K562 (cell line): Measurements from ENCODE around the gene NME7. TPM values are rescaled to one million over a fixed set of nuclear protein-coding genes. Genes with fewer than 3 reads are reported as not detected.

ENCODE experiments used
- ATAC-seq: fragments of 200-7000 bp; cut with Tn5 transposase; 3 replicates; pipeline ENCODE4 v1.9.1; 2020; ENCODE audit warnings: moderate library complexity
- BruUV-seq: library from RNA; stranded (reverse); fragments of 400-500 nt; replicated peaks from 2 replicates; lab custom pipeline; 2021; lab: Mats Ljungman, UMichigan
- CTCF ChIA-PET: fragments of 300-600 bp; formaldehyde crosslinking; extraction: SDS; loops from one replicate; lab custom pipeline; 2021; ENCODE audit warnings: low intra/inter-chr PET ratio; lab: Yijun Ruan, JAX
- POLR2A ChIA-PET: fragments of 300-600, 350-650 bp; sonication (Branson Sonifier 250); formaldehyde crosslinking; extraction: SDS; loops from one replicate; lab custom pipeline; 2021; ENCODE audit warnings: antibody characterized with exemption, inconsistent platforms; lab: Yijun Ruan, JAX
- DNase-seq, 4 experiments: peaks; one replicate each; pipeline versions ENCODE4 v3.0.0 to v3.0.0-alpha.2; 2011 to 2018; ENCODE audit warnings: low spot score in 3 of 4, mixed read lengths in 3 of 4; ENCODE audit errors: extremely low read depth in 1 of 4
- FAIRE-seq: peaks from 2 replicates; lab custom pipeline; 2011; peaks lifted over from hg19 to GRCh38; lab: Jason Lieb, UNC
- H2AFZ ChIP-seq: 2 replicates; pipeline ENCODE4 v1.6.0; 2011; ENCODE audit warnings: low read depth, low read length, control low read depth, inconsistent platforms
- H3K27ac ChIP-seq: fragments of 200-600 bp; 3 replicates; pipeline ENCODE4 v1.8.0; 2011; ENCODE audit warnings: low read depth, mild to moderate bottlenecking, control low read depth, inconsistent platforms, low read length, moderate library complexity, mixed read lengths; ENCODE audit errors: extremely low read depth
- H3K27me3 ChIP-seq, 2 experiments: fragments of 300-600 bp in 1 of 2; 2 replicates in 1 of 2; 3 replicates in 1 of 2; pipeline versions ENCODE4 v1.6.0 to v1.8.0; 2011; ENCODE audit warnings: inconsistent platforms in 2 of 2, low read length in 2 of 2, mild to moderate bottlenecking in 1 of 2, mixed read lengths in 1 of 2, moderate library complexity in 1 of 2; ENCODE audit not compliant: control insufficient read depth in 2 of 2, insufficient read depth in 2 of 2
- H3K36me3 ChIP-seq: fragments of 300-600 bp; 3 replicates; pipeline ENCODE4 v1.8.0; 2011; ENCODE audit warnings: mild to moderate bottlenecking, low read length, inconsistent platforms; ENCODE audit not compliant: control insufficient read depth, insufficient read depth
- H3K4me1 ChIP-seq, 2 experiments: fragments of 200-600 bp in 1 of 2; replicated peaks in 1 of 2; 2 replicates in 1 of 2; 3 replicates in 1 of 2; pipeline versions ENCODE4 v1.5.1 to v1.8.0; 2011; ENCODE audit warnings: inconsistent platforms in 2 of 2, low read length in 2 of 2, mild to moderate bottlenecking in 1 of 2, mixed read lengths in 1 of 2, moderate library complexity in 1 of 2; ENCODE audit not compliant: control insufficient read depth in 2 of 2, insufficient read depth in 2 of 2
- H3K4me2 ChIP-seq: 2 replicates; pipeline ENCODE4 v1.6.1; 2011; ENCODE audit warnings: low read length, control low read depth, inconsistent platforms, mixed read lengths; ENCODE audit not compliant: insufficient read depth
- H3K4me3 ChIP-seq: fragments of 200-600 bp; sonication (generic), shearing (Covaris generic); 2 replicates; pipeline ENCODE4 v1.5.1; 2016; ENCODE audit warnings: control low read depth, inconsistent platforms
- H3K79me2 ChIP-seq: fragments of 200-600 bp; 3 replicates; pipeline ENCODE4 v1.8.0; 2011; ENCODE audit warnings: low read length, inconsistent platforms; ENCODE audit not compliant: control insufficient read depth, insufficient read depth
- H3K9ac ChIP-seq, 2 experiments: 2 replicates each; pipeline versions ENCODE4 v1.6.0 to v1.6.1; 2011; ENCODE audit warnings: low read depth in 2 of 2, low read length in 2 of 2, control low read depth in 1 of 2, inconsistent platforms in 1 of 2, mild to moderate bottlenecking in 1 of 2, mixed read lengths in 1 of 2; ENCODE audit not compliant: insufficient read depth in 1 of 2
- H3K9me1 ChIP-seq: one replicate; pipeline ENCODE4 v1.6.0; 2011; ENCODE audit warnings: inconsistent platforms, mild to moderate bottlenecking, low read length, moderate library complexity; ENCODE audit not compliant: control insufficient read depth, insufficient read depth
- H3K9me3 ChIP-seq: replicated peaks from 2 replicates; pipeline ENCODE4 v1.5.1; 2011; ENCODE audit warnings: low read depth, low read length, inconsistent platforms; ENCODE audit not compliant: control insufficient read depth, insufficient read depth
- H4K20me1 ChIP-seq: replicated peaks from 2 replicates; pipeline ENCODE4 v1.6.1; 2011; ENCODE audit warnings: low read length, inconsistent platforms, mixed read lengths; ENCODE audit not compliant: control insufficient read depth, insufficient read depth
- SMAD3 ChIP-seq: fragments of 450-650 bp; formaldehyde crosslinking; conservative IDR thresholded peaks from 2 replicates; pipeline ENCODE4 v1.4.0; 2020; ENCODE audit warnings: mild to moderate bottlenecking
- SP2 ChIP-seq: IDR thresholded peaks from 2 replicates; pipeline ENCODE4 v1.6.1; 2011; ENCODE audit warnings: mild to moderate bottlenecking, low read depth, low read length, moderate library complexity; ENCODE audit not compliant: poor library complexity, severe bottlenecking; ENCODE audit errors: extremely low read depth
- YY1 ChIP-seq, 3 experiments: IDR thresholded peaks; 2 replicates each; pipeline ENCODE4 v1.6.1; 2011; ENCODE audit warnings: low read length in 2 of 3, mild to moderate bottlenecking in 2 of 3, moderate library complexity in 2 of 3, borderline replicate concordance in 1 of 3, control low read depth in 1 of 3, low read depth in 1 of 3; ENCODE audit not compliant: insufficient read depth in 3 of 3, insufficient replicate concordance in 2 of 3, control insufficient read depth in 1 of 3, insufficient read length in 1 of 3; ENCODE audit errors: extremely low read depth in 1 of 3
- WGBS: fragments of 100-300 bp; shearing (Covaris generic); methylation state at CpG from one replicate; pipeline ENCODE4 v1.1.6; 2016; ENCODE audit warnings: low coverage, mixed read lengths; ENCODE audit not compliant: insufficient coverage; ENCODE audit errors: missing lambda C conversion rate; 5-methylcytosine and 5-hydroxymethylcytosine counted together
- in situ Hi-C: fragments of 300-500 bp; cut with MboI; formaldehyde crosslinking; loops from 4 replicates; pipeline ENCODE4 v1.15.0; 2018; ENCODE audit warnings: inconsistent platforms, mixed read lengths
- intact Hi-C: fragments of 100-400 bp; cut with micrococcal nuclease; formaldehyde crosslinking; loops from 2 replicates; pipeline ENCODE4 v1.14.2; 2022
- polyA plus RNA-seq, 8 experiments: library from polyadenylated mRNA; depleted of rRNA in 4 of 8; stranded (reverse) in 5 of 8; unstranded in 3 of 8; fragments of >200 nt; fragmentation: Nextera tagmentation in 2 of 8; fragmentation: Illumina TruSeq in 1 of 8; extraction: Ambion mirVana in 2 of 8; extraction: Trizol in 1 of 8; gene quantifications; 2 replicates each; pipeline versions ENCODE4 v1.2.1 to v1.2.3, GENCODE V29; 2011 to 2014; ENCODE audit warnings: inconsistent platforms in 1 of 8, missing spikeins in 1 of 8
- total RNA-seq, 7 experiments: library from RNA; depleted of rRNA in 6 of 7; stranded (reverse); fragments of >200 nt in 6 of 7; fragmentation: Illumina TruSeq in 2 of 7; extraction: Trizol in 2 of 7; gene quantifications; 2 replicates each; pipeline versions ENCODE4 v1.2.1 to v1.2.3, GENCODE V29; 2011 to 2021; ENCODE audit warnings: low replicate concordance in 1 of 7
- TF ChIP-seq, protein P1 (sequence below), 2 experiments: fragments of 450-650 bp in 1 of 2; IDR thresholded peaks; 2 replicates each; pipeline ENCODE4 v1.6.1; 2011 to 2017; ENCODE audit warnings: low read depth in 2 of 2, antibody characterized with exemption in 1 of 2, borderline replicate concordance in 1 of 2, low read length in 1 of 2, mild to moderate bottlenecking in 1 of 2, mixed read lengths in 1 of 2; ENCODE audit not compliant: control insufficient read depth in 1 of 2

NME7 gene
- total and polyA plus RNA-seq, 9 of the 15 experiments (the other 6 are each of a cell fraction or from before 2014, with no cell fraction given): 7.9 to 43.2 (median 23.9) TPM

DNA sequence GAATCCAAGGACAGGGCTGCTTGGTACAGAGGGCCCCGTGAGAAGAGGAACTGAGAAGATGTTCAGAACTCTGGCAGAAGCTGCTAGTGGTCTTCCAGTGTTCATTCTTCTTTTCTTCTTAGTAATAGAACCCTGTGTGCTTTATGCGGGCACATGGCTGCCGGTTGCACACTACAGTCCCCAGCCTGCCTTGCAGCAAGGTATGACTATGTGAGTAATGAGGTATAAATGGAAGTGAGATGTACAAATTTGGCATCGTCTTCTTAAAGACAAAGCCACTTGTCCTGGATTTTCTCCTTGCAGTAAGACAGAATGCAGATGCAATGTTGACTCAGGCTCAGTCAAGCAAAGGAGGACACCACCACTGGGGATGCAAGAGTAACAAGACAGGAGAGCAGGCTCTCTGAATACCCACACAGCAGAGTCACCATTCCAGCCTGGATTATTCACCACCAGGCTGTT lies 276.1 kb downstream of the NME7 start:
- in situ Hi-C loops (no loop called here), intact Hi-C loops (no loop called here)
- H3K4me1 ChIP-seq: no peaks in the 10 kb centered on the region
- POLR2A ChIA-PET: interaction anchor here (0.6 to 1.7 kb wide), 2 partner anchors 9 to 13 kb away, joined by 3 to 5 read pairs; no protein-coding TSS in a partner anchor
- ATAC-seq (peak; percentile 15), FAIRE-seq (no peak), DNase-seq (no peak)
- 0% methylated on average over 4 of the region's 4 CpGs for WGBS
- H3K9me3 ChIP-seq: no peaks in the 10 kb centered on the region
- H3K9me1 ChIP-seq: no peaks in the 10 kb centered on the region
- BruUV-seq: no TSS peak
- no peak overlapping the region for H3K4me2 ChIP-seq
- H2AFZ ChIP-seq: no peak overlapping the region
- TF ChIP-seq SP2 (no peak), YY1 (IDR thresholded peaks at IDR 0.05; ENCODE audit: borderline replicate concordance in 1 of 3, control insufficient read depth in 1 of 3, extremely low read depth in 1 of 3, insufficient read depth in 3 of 3, insufficient read length in 1 of 3, insufficient replicate concordance in 2 of 3, low read depth in 1 of 3, low read length in 2 of 3) (peak in 1 of 3 experiments; percentile 61), SMAD3 (CRISPR knock-in tag) (no peak)
- TF ChIP-seq, protein P1, sequence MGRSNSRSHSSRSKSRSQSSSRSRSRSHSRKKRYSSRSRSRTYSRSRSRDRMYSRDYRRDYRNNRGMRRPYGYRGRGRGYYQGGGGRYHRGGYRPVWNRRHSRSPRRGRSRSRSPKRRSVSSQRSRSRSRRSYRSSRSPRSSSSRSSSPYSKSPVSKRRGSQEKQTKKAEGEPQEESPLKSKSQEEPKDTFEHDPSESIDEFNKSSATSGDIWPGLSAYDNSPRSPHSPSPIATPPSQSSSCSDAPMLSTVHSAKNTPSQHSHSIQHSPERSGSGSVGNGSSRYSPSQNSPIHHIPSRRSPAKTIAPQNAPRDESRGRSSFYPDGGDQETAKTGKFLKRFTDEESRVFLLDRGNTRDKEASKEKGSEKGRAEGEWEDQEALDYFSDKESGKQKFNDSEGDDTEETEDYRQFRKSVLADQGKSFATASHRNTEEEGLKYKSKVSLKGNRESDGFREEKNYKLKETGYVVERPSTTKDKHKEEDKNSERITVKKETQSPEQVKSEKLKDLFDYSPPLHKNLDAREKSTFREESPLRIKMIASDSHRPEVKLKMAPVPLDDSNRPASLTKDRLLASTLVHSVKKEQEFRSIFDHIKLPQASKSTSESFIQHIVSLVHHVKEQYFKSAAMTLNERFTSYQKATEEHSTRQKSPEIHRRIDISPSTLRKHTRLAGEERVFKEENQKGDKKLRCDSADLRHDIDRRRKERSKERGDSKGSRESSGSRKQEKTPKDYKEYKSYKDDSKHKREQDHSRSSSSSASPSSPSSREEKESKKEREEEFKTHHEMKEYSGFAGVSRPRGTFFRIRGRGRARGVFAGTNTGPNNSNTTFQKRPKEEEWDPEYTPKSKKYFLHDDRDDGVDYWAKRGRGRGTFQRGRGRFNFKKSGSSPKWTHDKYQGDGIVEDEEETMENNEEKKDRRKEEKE (IDR thresholded peaks at IDR 0.05; ENCODE audit: borderline replicate concordance in 1 of 2, control insufficient read depth in 1 of 2, low read depth in 2 of 2, low read length in 1 of 2): no peak
- H3K79me2 ChIP-seq: no peaks in the 10 kb centered on the region
- CTCF ChIA-PET: no interaction called here
- H3K27ac ChIP-seq: no peak overlapping the region
- H3K9ac ChIP-seq: no peak overlapping the region
- no peaks in the 10 kb centered on the region for H3K36me3 ChIP-seq
- H4K20me1 ChIP-seq: no peaks in the 10 kb centered on the region
- peaks cover 11 to 21% of the 10 kb centered on the region in 2 experiments; a peak in 4 of 5 replicates for H3K27me3 ChIP-seq
- no peak overlapping the region for H3K4me3 ChIP-seq
